HG03442 (cell line): ENCODE results near the gene FLYWCH1.
"Not testable (repeated sequence)": the region's sequence is repeated elsewhere in the genome, so short reads cannot be mapped to it uniquely, and the experiment has no call there.

Source experiments
- ATAC-seq: cut with Tn5 transposase; IDR thresholded peaks from one replicate; pipeline ENCODE4 v1.9.1; 2021; ENCODE audit warnings: mild to moderate bottlenecking, moderate library complexity; ENCODE audit not compliant: unreplicated experiment

Gene FLYWCH1

DNA sequence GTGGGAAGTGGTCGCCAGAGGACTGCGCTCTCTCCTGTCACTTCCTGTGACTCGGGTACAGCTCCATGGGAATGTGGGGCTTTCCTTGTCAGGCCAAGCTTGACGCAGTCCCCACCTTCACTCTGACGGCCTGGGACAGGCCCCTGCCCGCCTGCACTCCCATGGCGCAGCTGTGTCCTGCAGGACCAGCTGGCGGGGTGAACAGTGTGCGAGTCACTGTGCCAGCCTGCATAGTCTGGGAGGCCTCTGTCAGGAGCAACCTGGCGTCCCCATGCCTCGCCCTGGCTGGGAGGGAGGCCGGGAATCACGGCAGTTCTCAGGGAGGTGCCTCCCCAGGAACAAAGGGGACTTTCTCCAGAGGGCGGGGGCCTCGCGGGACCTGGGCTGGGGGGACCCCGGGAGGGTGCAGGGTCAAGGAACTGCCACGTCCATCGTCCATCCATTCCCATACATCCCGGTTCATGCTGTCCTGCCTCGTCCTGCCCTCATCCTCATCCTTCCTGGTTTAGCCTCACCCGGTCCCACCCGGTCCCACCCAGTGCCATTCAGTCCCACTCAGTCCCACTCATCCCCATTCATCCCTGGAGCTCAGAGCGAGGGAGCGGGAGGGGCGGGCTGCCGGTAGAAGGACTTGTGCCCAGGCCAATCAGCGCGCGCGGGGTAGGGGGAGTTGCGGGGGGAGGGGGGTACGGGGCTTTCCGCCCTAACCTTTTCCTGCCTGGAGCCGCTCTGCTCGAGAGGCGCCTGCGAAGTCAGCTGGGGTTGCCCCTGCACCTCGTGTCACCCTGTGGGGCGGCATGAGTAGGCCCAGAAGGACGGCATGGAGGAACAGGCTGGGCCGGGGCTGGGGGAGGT, 13.4 kb downstream of the FLYWCH1 start:
- ATAC-seq = no peak

- ATAC-seq = no peak
Measured at GRCh38 chr16:2925951-2926649, 14.4 kb downstream of the FLYWCH1 start.

DNA sequence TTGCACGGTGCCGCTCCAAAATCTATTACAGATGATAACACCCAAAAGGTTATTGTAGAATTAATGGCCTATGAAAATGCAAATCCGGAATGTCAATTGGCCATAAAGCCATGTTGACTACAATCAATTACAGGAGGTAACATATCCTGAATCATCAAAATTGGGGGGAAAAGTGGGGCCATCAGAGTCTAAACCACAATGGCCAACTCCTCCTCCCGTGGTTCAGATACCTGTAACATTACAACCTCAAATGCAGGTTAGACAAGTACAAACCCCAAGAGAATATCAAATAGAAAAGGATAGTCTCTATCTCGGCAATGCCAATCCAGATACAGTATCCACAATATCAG, 14.9 kb downstream of the FLYWCH1 start:
- no peak for ATAC-seq

GRCh38 chr16:2927010-2927646, 15.4 kb downstream of the FLYWCH1 start:
- ATAC-seq = peak; percentile 47

DNA sequence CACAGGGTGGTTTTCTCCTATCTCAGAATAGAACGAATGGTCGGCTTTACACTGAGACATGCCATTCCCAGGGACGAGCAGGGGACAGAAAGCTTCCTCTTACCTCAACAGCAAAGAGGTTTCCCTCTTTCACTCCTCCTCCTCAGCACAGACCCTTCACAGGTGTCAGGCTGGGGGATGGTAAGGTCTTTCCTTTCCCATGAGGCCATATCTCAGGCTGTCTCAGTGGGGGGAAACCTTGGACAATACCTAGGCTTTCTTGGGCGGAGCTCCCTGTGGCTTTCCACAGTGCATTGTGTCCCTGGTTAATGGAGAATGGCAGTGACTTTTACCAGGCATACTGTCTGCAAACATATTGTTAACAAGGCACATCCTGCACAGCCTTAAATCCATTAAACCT, 16.4 kb downstream of the FLYWCH1 start:
- ATAC-seq = not testable (repeated sequence)

GRCh38 chr16:2928796-2929195, 17.1 kb downstream of the FLYWCH1 start:
- ATAC-seq = no peak

DNA sequence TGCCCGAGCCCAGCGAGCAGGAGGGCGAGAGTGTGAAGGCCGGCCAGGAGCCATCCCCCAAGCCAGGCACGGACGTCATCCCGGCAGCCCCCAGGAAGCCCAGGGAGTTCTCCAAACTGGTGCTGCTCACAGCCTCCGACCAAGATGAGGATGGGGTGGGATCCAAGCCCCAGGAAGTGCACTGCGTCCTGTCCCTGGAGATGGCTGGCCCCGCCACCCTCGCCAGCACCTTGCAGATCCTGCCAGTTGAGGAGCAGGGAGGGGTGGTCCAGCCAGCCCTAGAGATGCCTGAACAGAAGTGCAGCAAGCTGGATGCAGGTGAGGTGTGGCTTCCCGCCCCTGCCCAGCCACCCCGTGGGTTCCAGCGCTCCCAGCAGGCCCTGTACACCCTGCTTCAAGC, 18.0 kb downstream of the FLYWCH1 start:
- ATAC-seq = no peak

- no peak for ATAC-seq
Measured at GRCh38 chr16:2930236-2930635, 18.5 kb downstream of the FLYWCH1 start.

GRCh38 chr16:2931231-2931914, 19.6 kb downstream of the FLYWCH1 start:
- ATAC-seq = not testable (repeated sequence)

- ATAC-seq = no peak
Measured at GRCh38 chr16:2933136-2933535, 21.4 kb downstream of the FLYWCH1 start.

DNA sequence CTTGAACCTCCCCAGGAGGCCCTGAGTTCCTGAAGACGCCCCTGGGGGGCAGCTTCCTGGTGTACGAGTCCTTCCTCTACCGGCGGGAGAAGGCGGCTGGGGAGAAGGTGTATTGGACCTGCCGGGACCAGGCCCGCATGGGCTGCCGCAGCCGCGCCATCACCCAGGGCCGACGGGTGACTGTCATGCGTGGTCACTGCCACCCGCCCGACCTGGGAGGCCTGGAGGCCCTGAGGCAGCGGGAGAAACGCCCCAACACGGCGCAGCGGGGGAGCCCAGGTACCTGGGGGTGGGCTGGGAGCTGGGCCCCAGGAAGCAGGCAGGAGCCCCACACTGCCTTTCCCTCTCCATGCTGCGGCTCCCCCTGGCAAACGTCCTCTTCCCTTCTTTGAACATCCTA, 22.0 kb downstream of the FLYWCH1 start:
- ATAC-seq = no peak

DNA sequence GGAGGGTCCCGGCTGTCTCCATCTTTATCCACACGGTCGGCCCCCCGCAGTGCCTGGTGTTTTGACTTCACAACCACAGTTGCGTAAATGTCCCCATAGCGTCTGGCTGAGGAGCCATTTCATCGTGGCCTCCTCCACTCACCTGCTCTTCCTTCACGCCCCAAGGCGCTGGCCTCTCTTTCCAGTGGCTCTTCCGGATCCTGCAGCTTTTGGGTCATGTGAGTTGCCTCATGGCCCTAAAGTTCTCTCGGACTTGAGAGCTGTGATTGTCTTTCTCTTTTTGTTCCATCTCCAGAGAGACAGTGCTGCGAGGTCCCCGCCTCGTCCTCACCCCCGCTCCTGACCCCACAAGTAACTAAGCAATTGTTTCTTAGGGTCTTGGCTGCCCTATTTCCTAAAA, 22.7 kb downstream of the FLYWCH1 start:
- no peak for ATAC-seq

DNA sequence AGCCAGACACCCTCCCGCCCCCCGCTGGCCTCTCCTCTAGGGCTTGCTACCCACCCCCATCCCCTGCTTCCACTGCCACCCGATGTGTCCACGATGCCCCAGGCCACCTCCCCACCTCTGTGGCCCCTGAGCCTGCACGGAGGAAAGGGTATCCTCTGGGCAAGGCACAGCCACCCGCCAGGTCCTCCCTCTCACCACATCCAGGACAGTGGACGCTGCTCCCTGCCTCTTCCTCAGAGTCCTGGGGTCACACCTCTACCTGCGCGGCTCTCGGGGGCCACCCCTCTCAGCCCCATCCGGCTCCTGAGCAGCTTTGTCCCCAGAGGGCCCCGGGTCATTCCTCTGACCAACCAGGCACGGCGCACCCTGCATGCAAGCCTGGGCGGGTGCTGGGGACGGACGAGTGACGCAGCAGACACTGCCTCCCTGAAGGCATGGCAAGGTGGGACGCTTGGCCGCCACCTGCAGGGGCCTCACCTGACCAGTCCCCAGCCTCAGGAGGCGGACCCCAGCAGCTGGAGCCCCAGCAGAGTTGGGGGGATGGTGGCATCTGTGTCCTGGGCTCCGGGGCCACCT, 24.8 kb downstream of the FLYWCH1 start:
- ATAC-seq = no peak

DNA sequence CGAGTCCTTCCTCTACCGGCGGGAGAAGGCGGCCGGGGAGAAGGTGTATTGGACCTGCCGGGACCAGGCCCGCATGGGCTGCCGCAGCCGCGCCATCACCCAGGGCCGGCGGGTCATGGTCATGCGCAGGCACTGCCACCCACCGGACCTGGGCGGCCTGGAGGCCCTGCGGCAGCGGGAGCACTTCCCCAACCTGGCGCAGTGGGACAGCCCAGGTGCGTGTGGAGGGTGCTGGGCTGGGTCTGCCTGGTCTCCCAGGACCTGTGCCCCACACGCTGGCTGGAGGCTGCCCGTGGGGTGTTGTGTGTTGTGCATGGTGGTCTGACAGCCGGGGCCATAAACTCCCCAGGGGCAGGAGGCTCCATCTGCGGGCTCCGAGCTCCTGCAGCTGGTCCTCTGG, 25.4 kb downstream of the FLYWCH1 start:
- no peak for ATAC-seq

DNA sequence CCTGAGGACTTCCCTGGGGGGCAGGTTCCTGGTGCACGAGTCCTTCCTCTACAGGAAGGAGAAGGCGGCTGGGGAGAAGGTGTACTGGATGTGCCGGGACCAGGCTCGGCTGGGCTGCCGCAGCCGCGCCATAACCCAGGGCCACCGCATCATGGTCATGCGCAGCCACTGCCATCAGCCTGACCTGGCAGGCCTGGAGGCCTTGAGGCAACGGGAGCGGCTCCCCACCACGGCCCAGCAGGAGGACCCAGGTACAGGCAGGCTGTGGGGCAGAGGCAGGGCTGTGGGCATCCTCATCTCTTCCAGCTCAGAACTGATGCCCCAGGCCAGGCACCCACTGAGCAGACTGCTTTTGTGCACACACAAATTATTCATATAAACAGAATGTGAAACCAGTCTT, 26.5 kb downstream of the FLYWCH1 start:
- ATAC-seq = no peak

DNA sequence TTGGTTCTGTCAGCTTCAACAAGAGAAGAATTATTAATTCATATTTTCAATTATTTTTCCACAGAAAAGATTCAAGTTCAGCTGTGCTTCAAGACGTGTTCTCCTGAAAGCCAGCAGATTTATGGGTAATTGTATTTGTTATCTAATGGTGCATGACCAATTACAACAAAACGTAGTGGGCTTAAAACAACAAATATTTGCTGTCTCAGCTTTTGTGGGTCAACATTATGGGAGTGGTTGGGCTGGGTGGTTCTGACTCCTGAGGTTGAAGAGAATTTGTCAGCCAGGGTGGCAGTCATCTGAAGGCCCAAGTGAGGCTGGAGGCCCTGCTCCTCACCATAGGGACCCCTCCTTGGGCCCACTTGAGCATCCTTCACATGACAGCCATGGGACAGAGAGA, 28.2 kb downstream of the FLYWCH1 start:
- ATAC-seq = no peak

- ATAC-seq = no peak
Measured at GRCh38 chr16:2942045-2942444, 30.3 kb downstream of the FLYWCH1 start.

GRCh38 chr16:2943716-2944115, 32.0 kb downstream of the FLYWCH1 start:
- ATAC-seq = not testable (repeated sequence)

DNA sequence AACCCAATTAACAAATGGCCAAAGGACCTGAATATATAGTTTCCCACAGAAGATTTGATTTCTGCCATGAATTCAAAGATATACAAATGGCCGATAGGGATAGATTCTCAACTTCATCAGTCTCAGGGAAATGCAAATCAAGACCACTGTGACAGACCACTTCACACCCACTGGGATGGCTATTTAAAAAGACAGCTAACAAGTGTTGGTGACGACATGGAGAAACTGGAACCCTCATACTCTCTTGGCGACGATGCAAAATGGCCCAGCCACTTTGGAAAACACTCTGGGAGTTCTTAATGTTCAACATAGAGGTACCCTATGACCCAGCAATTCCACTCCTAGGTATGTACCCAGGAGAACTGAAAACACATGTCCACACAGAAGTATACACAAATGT, 34.9 kb downstream of the FLYWCH1 start:
- no peak for ATAC-seq

GRCh38 chr16:2948807-2949704, 37.3 kb downstream of the FLYWCH1 start:
- no peak for ATAC-seq
